CD4-positive, alpha-beta T cell treated with Interleukin-4 for 1 hour (primary cell): ENCODE results near the gene GALNT10.
"Not testable (repeated sequence)": the region's sequence is repeated elsewhere in the genome, so short reads cannot be mapped to it uniquely, and the experiment has no call there.

ENCODE experiments used
- DNase-seq, 2 donors: peaks; one replicate each; pipeline ENCODE4 v3.0.0-alpha.2; 2020 to 2022

The GALNT10 gene

DNA sequence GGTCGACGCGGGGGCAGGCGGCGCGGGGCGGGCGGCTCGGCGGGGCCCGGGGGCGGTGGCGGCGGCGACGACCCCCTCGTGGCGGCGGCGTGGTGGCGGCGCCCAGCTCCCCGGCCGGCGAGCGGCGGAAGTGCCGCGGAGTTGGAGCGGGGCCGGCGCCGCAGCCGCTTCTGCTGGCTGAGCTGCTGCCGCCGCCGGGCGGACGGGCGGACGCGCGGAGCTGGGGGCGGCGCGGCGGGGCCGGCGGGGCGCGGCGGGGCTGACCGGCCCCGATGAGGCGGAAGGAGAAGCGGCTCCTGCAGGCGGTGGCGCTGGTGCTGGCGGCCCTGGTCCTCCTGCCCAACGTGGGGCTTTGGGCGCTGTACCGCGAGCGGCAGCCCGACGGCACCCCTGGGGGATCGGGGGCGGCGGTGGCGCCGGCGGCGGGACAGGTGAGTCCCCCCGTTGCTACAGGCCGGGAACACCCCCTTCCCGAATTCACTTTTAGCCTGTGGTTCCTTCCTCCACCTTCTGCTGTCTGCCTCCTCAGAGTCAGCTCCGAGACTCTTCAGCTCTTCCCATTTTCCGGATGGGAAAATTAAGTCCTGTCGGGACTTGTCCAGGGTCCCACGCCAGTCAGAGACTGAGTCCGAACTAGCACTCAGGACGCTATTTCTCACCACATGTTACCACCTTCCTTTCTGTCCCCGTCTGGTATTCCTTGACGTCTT, at the start of gene GALNT10:
GALNT10 (plus strand) TSS at position 139 of the 710 bp plus-strand sequence; CDS start at position 273, 134 bp downstream.
- peak in 1 of 2 donors; percentile 55 for DNase-seq

DNA sequence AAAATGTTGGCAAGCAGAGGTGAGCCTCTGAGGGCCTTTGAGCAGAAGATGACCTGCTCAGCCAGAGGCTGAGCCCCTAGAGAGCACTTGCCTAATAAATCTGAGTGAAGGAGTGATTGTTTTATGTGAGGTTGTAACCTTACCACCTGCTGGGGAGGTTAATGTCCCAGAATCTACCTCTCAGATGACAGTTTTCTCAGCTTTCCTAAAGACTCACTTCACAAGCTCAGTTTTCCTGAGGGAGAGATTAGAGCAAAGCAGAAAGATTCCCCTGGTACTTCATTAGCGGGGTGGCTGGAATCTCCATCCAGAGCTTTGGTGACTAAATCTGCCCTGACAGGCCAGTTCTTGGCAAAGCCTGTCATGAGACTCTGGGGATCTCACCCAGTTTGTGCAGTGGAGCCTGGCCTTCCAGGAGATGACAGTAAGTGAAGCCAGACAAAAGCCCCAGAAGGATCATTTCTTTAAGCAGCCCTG, 48.8 kb upstream of the GALNT10 start:
- DNase-seq: no peak

- DNase-seq: no peak
Observed at GRCh38 chr5:154143211-154143641, 47.3 kb upstream of the GALNT10 start.

- DNase-seq: no peak
Observed at GRCh38 chr5:154145268-154145667, 45.3 kb upstream of the GALNT10 start.

DNA sequence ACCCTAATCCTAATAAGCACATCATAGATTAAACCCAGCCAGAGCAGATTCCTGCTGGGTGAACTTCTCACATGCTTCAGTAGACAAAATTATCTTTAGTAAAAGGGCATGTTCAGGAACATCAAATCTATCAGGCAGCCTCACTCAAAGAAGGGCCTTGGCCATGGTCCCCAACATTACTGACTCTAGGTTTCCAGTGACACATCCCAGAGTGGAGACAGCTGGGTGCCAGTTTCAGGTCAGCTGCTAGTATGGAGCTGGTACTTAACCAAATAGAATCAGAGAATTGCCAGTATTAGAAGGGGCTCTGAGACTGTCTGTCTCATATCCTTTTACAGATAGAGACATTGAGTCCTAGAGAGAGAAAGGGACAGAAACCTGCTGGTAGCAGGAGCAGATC, 44.1 kb upstream of the GALNT10 start:
- DNase-seq: no peak

DNA sequence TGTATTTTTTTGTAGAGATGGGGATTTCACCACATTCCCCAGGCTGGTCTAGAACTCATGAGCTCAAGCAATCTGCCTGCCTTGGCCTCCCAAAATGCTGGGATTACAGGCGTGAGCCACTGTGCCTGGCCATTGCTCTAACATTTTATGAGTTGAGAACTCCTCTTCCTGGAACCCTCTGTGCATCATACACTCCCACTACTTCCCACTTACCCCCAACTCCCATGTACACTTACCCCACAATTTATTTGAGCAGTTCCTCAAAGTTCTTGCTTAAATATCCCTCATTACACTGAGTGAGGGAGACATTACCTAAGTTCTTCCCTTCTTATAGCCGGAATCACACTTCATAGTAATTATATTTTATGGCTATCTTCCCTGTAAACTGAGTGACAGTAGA, 42.9 kb upstream of the GALNT10 start:
- no peak for DNase-seq

- DNase-seq: not testable (repeated sequence)
Observed at GRCh38 chr5:154150471-154150870, 40.1 kb upstream of the GALNT10 start.

DNA sequence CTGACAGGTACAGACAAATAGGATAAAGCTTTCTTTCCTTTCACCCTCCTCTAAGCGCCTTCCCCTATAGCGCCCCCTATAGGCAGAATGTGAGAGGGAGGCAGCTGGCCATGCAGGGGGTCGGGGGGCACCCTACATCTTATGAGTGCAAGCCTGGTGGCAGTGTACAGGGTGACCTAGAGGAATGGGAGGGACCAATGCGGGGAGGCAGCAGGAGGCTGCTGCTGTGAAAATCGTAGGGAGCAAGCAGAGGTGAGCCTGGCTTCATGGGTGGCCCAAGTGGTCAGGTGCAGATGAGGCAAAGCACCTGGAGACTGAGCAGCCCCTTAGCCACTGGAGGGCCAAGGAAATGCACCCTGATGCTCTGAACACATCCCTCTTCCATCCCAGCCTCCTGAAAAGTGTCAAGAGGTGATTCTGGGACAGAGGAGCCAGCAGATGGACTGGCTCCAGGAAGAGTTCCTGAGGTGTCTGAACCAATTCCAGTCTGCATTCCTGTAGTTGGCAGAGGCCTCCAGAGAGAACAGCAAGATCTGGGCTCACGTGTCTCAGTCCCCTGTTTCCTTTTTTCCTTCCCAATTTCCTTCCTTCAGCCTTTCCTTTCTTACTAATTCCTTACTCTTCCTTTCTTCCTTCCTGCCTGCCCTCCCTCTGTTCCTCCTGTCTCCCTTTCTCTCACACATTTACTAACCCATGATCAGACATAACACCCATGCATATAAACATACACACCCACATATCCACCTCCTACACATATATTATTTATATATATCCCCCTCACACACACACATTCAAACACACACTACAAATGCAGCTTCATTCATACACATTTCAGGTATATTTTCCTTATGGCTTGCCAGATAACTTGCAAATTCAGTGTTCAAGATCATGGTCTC, 32.8 kb upstream of the GALNT10 start:
- no peak for DNase-seq

GRCh38 chr5:154158379-154158737, 32.2 kb upstream of the GALNT10 start:
- DNase-seq: no peak

DNA sequence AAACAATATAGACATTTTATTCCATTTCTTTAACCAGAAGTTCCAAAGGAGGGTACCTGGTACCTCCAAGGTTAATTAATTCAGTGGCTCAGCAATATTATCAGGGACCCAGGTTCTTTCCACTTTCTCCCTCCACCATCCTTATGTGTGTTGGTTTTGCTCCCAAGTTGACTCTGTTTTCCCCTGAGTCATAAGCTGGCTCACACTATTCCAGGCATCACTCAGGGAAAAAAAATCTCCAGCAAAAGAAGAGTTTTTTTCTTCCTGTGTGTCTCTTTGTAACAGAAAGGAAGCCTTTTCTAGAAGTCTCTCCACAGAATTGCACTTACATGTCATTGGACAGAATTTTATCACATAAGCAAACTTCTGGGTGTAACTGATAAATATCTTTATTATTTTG, 31.2 kb upstream of the GALNT10 start:
- no peak for DNase-seq

GRCh38 chr5:154162539-154163151, 27.9 kb upstream of the GALNT10 start:
- DNase-seq: no peak

GRCh38 chr5:154163327-154164248, 26.9 kb upstream of the GALNT10 start:
- DNase-seq: no peak

DNA sequence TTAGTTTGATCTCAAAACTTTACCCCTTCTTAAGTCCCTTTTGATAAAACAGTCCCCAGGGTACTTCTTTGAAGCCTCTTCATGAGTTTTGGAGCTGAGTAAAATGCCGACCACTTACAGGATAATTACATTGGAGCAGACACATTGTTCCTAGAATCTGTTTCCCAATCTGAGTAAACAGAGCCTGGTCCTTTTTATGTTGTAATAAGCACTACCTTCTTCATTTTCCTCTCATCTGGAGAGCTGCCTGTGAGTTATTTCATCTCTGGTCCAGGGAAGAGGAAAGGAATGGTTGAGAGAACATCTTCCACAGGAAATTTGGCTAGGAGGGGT, 26.3 kb upstream of the GALNT10 start:
- DNase-seq: no peak

- no peak for DNase-seq
Observed at GRCh38 chr5:154165886-154166285, 24.6 kb upstream of the GALNT10 start.

- no peak for DNase-seq
Observed at GRCh38 chr5:154166901-154167791, 23.4 kb upstream of the GALNT10 start.

DNA sequence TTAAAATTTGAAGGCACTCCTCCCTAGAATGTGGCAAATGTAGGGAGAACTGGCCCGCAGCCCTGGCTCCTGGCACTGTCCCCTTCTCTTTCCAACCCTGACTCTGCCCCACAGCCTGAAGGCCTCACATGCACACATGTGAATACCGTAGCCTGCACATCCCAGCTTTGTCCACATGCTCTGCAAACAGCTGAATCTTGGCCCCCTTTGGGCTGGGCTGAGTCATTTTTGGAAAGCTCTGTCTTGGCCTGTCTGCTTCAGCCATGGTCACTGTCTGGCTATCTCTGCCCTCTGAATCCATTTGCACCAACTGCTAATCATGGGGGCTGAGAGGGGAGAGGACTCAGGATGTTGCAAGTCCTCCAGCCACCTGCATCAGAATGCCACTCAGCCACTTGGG, 22.1 kb upstream of the GALNT10 start:
- no peak for DNase-seq

DNA sequence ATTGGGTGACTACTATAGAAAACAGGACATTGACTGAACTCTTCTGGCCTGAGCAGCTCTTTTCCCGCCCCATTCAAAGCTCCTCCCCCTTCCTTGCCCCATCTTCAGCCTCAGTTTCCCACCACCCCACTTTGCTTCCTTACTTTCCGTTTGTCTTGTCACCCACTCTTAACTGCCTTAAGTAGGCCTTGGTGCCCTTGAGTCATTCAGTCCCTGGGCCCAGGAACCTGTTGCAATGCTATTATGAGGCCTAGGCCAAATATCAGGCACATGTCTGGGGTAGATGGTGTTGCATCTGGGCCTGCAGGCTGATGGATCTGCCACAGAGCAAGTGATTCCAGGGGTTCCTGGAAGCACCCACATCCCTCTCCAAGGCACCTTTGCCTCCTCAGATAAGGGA, 17.7 kb upstream of the GALNT10 start:
- no peak for DNase-seq

- DNase-seq: no peak
Observed at GRCh38 chr5:154174091-154174490, 16.4 kb upstream of the GALNT10 start.

DNA sequence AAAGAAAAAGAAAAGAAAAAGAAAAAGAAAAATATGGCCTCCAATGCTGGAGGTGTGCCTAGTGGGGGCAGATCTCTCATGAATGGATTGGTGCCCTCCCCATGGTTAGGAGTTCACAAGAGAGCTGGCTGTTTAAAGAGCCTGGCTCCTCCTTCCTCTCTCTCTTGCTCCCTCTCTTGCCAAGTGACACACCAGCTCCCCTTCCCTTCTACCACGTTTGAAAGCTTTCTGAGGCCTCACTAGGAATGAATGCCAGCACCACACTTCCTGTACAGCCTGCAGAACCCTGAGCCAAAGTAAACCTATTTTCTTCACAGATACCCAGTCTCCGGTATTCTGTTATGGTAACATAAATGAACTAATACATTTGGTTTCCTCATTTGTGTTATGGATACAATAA, 14.4 kb upstream of the GALNT10 start:
- DNase-seq: no peak

DNA sequence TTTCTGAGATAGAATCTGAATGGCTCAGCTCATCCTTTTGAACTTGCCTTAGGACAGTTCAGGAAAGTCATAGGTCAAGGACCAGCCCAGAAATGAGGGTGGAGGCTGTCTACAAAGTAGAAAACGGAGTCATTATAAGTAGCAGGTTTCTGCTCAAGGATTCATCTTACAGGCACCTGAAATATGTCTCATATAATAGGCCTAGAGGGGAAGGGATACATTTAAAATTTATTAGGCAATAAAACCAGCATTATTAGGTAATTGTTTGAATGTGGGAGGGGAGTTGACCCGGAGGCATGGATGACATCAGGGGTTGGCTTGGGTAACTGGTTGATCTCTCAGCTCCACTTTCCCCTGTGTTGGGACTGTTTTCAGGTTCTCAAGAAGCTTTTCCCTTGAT, 11.9 kb upstream of the GALNT10 start:
- no peak for DNase-seq
